NB4 (cell line): Measurements from ENCODE around the gene PDIA4.
A peak's percentile ranks its signal among the peaks of the same experiment; 100 is the strongest.
"Not testable (repeated sequence)": the region's sequence is repeated elsewhere in the genome, so short reads cannot be mapped to it uniquely, and the experiment has no call there.

Experiments used
- DNase-seq: peaks from one replicate; pipeline ENCODE4 v3.0.0; 2010; ENCODE audit warnings: low read depth
- H3K4me3 ChIP-seq: one replicate; pipeline ENCODE4 v1.5.1; 2011; ENCODE audit warnings: mild to moderate bottlenecking, low read depth, low read length, moderate library complexity
- CTCF ChIP-seq: IDR thresholded peaks from one replicate; pipeline ENCODE4 v1.5.1; 2012; ENCODE audit warnings: low read depth, low read length
- MAX ChIP-seq: IDR thresholded peaks from 2 replicates; pipeline ENCODE4 v1.6.1; 2011; ENCODE audit warnings: low read depth, low read length
- MYC ChIP-seq: IDR thresholded peaks from 2 replicates; pipeline ENCODE4 v1.6.1; 2011; ENCODE audit warnings: low read depth, low read length
- POLR2A ChIP-seq: IDR thresholded peaks from 2 replicates; pipeline ENCODE4 v1.6.1; 2011; ENCODE audit warnings: mild to moderate bottlenecking; ENCODE audit not compliant: insufficient read length; ENCODE audit errors: extremely low read depth

The PDIA4 gene

GRCh38 chr7:148979827-148980226 is 48.5 kb downstream of the PDIA4 start:
- TF ChIP-seq POLR2A: no peak
- DNase-seq: no peak
- H3K4me3 ChIP-seq: no peak overlapping the region

- not testable (repeated sequence) for DNase-seq, H3K4me3 ChIP-seq
These were observed 49.2 kb downstream of the PDIA4 start for GRCh38 chr7:148979072-148979471.

GRCh38 chr7:148978091-148978490 is 50.2 kb downstream of the PDIA4 start:
- no peak overlapping the region for H3K4me3 ChIP-seq
- TF ChIP-seq MAX (no peak), POLR2A (no peak), MYC (no peak), CTCF (no peak)

GRCh38 chr7:148975896-148976295 is 52.4 kb downstream of the PDIA4 start:
- no peak overlapping the region for H3K4me3 ChIP-seq
- TF ChIP-seq CTCF (no peak), MAX (no peak), POLR2A (no peak), MYC (no peak)
- no peak for DNase-seq

More at GRCh38 chr7:148978091-148978490, 50.2 kb downstream of the PDIA4 start:
- no peak for DNase-seq

GRCh38 chr7:148973256-148973655 is 55.0 kb downstream of the PDIA4 start:
- TF ChIP-seq MAX (no peak), MYC (no peak), CTCF (no peak), POLR2A (no peak)
- H3K4me3 ChIP-seq: no peak overlapping the region
- no peak for DNase-seq

- no peak for TF ChIP-seq MAX
- TF ChIP-seq POLR2A: no peak
- DNase-seq: peak; percentile 27
- no peak overlapping the region for H3K4me3 ChIP-seq
These were observed 55.9 kb downstream of the PDIA4 start for GRCh38 chr7:148972375-148972774.

GRCh38 chr7:148967602-148968001 is 60.7 kb downstream of the PDIA4 start:
- DNase-seq: no peak
- no peak overlapping the region for H3K4me3 ChIP-seq
- TF ChIP-seq MAX: no peak
- no peak for TF ChIP-seq CTCF
- no peak for TF ChIP-seq POLR2A
- no peak for TF ChIP-seq MYC
